ENCODE measurements around the gene PRKAG3. TPM values are rescaled to one million over a fixed set of nuclear protein-coding genes. Genes with fewer than 3 reads are reported as not detected.

The PRKAG3 gene
- total RNA-seq, 1 donor from 2014 or later, result 2.9 TPM

DNA sequence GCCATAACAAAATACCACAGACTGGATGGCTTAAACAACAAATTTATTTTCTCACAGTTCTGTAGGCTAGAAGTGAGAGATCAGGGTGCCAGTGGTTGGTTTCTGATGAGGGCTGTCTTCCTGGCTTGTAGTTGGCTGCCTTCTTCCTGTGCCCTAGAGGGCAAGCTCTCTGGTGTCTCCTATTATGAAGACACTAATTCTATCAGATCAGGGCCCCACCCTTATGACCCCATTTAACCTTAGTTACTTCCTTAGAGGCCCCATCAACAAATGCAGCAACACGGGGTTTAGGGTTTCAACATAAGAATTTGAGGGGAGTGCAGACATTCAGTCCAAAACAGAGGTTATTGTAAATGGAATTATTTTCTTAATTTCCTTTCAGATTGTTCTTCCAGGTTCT is 26.8 kb downstream of the PRKAG3 start:
- H3K4me3 Mint-ChIP-seq, result no peak overlapping the region
- peaks cover 22% of the 10 kb centered on the region for H3K4me1 Mint-ChIP-seq
- H3K9me3 Mint-ChIP-seq, result peaks cover 12% of the 10 kb centered on the region
- DNase-seq (ENCODE audit: low spot score in 2 of 2, unreplicated experiment in 2 of 2), result no peak
- no peak for TF ChIP-seq CTCF (IDR thresholded peaks at IDR 0.05; ENCODE audit: unreplicated experiment)
- peaks cover 11% of the 10 kb centered on the region for H3K36me3 Mint-ChIP-seq
- H3K27me3 Mint-ChIP-seq (ENCODE audit: low read depth), result no peaks in the 10 kb centered on the region
- H3K27ac Mint-ChIP-seq, result no peak overlapping the region

DNA sequence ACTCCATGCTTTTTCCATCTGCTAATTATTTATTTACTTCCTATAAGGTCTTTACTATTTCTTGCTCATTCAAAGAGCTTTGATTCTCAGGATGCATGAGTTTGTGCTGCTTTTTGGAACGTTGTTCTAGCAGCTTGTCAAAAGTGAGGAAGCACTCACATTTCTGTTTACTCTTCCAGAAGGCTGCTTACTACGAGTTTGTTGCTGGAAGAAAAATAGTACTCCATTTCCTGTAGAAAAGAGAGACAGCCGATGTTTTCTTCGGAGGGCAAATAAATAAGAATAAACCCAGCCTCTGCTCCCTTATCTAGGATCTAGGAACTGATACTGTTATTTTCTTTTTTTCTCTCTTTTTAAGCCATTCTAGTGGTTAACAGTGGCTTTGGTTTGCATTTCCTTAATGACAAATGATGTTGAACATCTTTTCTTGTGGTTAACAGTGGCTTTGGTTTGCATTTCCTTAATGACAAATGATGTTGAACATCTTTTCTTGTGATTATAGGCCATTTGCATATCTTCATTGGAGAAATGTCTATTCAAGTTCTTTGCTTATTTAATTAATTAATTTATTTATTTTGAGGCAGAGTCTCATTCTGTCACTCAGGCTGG is 29.1 kb downstream of the PRKAG3 start:
- Mint-ChIP-seq H3K27ac (peak overlapping the region; percentile 59), H3K27me3 (ENCODE audit: low read depth) (no peaks in the 10 kb centered on the region), H3K9me3 (peaks cover 12% of the 10 kb centered on the region), H3K4me3 (no peak overlapping the region), H3K4me1 (peaks cover 34% of the 10 kb centered on the region), H3K36me3 (peaks cover 11% of the 10 kb centered on the region)
- no peak for DNase-seq (ENCODE audit: low spot score in 2 of 2, unreplicated experiment in 2 of 2)
- no peak for TF ChIP-seq CTCF (IDR thresholded peaks at IDR 0.05; ENCODE audit: unreplicated experiment)

GRCh38 chr2:218799990-218800389 is 31.6 kb downstream of the PRKAG3 start:
- H3K27ac Mint-ChIP-seq, result peak overlapping the region; percentile 86
- H3K4me3 Mint-ChIP-seq, result no peak overlapping the region
- peaks cover 8% of the 10 kb centered on the region for H3K9me3 Mint-ChIP-seq
- TF ChIP-seq CTCF (IDR thresholded peaks at IDR 0.05; ENCODE audit: unreplicated experiment), result no peak
- peaks cover 22% of the 10 kb centered on the region for H3K4me1 Mint-ChIP-seq
- H3K27me3 Mint-ChIP-seq (ENCODE audit: low read depth), result no peaks in the 10 kb centered on the region
- DNase-seq (ENCODE audit: low spot score in 2 of 2, unreplicated experiment in 2 of 2), result no peak
- H3K36me3 Mint-ChIP-seq, result peaks cover 9% of the 10 kb centered on the region

DNA sequence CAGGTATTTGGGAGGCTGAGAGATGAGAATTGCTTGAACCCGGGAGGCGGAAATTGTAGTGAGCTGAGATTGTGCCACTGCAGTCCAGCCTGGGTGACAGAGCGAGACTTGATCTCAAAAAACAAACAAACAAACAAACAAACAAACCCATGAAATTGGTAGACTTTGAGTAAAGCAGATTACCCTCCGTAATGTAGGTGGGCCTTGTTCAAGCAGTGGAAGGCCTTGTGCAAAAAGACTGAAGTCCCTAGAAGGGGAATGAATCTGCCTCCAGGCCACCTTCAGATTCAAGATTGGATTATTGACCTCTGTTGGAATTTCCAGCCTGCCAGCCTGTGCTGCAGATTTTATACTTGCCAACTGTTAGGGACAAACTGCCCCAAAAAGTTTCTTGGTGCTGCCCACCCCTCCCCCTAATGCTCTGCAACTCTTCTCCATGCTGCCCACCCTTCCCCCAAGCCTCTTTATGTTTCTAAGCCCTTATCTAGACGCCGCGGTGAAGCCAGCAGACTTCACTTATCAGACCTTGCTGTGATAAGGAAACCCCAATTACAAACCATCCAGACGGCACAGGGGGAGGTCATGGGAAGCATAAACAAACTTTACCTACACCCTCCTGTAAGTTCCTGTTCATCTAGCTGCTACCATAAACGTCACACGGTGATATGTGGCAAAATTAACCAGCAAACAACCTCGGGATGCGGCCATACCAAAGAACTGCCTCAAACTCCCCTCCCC is 32.7 kb downstream of the PRKAG3 start:
- Mint-ChIP-seq H3K27ac (peak overlapping the region; percentile 86), H3K9me3 (no peaks in the 10 kb centered on the region), H3K36me3 (no peaks in the 10 kb centered on the region), H3K4me3 (peak overlapping the region; percentile 20), H3K27me3 (ENCODE audit: low read depth) (no peaks in the 10 kb centered on the region), H3K4me1 (peaks cover 22% of the 10 kb centered on the region)
- no peak for TF ChIP-seq CTCF (IDR thresholded peaks at IDR 0.05; ENCODE audit: unreplicated experiment)
- DNase-seq (ENCODE audit: low spot score in 2 of 2, unreplicated experiment in 2 of 2), result no peak

DNA sequence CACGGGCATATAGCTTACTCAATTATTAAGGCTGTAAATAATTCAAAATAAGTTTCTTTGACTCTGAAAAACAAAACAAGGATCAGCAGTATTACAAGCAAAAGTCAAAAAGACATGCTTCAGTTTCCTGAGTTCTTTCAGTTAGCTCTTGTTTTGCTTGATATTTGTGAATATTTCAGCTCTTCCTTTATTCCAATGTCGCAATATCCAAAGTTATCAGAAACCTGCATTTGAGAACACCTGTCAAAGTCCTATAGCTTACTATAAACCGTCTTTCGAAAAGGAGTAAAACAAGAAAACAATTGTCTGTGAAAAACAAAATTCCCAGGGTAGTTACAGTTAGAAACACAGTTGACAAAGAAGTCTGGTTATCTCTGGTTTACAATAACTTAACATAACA is 34.9 kb downstream of the PRKAG3 start:
- Mint-ChIP-seq H3K27ac (no peak overlapping the region), H3K4me3 (no peak overlapping the region), H3K4me1 (peaks cover 20% of the 10 kb centered on the region), H3K27me3 (ENCODE audit: low read depth) (no peaks in the 10 kb centered on the region), H3K36me3 (no peaks in the 10 kb centered on the region), H3K9me3 (no peaks in the 10 kb centered on the region)
- no peak for TF ChIP-seq CTCF (IDR thresholded peaks at IDR 0.05; ENCODE audit: unreplicated experiment)
- DNase-seq (ENCODE audit: low spot score in 2 of 2, unreplicated experiment in 2 of 2), result no peak
